Non-pigmented ciliary epithelial cell (primary cell): ENCODE data around the gene MSLN.

Experiments used
- DNase-seq: peaks from one replicate; pipeline ENCODE4 v3.0.0-alpha.2; 2010; ENCODE audit warnings: low read depth

MSLN gene

GRCh38 chr16:776824-777223, 16.3 kb downstream of the MSLN start:
- no peak for DNase-seq

GRCh38 chr16:777826-778225, 17.3 kb downstream of the MSLN start:
- no peak for DNase-seq

DNA sequence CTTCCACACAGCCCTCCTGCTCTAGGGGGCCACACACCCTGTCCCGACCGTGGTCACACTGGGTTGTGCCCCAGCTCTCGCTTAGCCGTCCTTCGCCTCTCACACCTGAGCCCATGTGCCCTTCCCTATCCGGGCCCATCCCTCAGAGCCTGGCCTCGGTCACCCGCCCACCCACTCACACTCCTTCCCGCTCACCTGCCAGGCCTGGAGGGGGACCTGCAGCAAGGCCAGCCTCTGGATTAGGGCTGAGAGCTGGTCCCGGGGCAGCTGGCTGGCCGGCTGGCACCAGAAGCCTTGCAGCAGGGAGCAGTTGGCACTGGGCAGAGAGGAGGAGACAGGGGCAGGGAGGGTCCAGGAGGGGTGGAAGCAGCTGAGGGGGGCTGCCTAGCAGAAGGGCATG, 17.9 kb downstream of the MSLN start:
- no peak for DNase-seq

DNA sequence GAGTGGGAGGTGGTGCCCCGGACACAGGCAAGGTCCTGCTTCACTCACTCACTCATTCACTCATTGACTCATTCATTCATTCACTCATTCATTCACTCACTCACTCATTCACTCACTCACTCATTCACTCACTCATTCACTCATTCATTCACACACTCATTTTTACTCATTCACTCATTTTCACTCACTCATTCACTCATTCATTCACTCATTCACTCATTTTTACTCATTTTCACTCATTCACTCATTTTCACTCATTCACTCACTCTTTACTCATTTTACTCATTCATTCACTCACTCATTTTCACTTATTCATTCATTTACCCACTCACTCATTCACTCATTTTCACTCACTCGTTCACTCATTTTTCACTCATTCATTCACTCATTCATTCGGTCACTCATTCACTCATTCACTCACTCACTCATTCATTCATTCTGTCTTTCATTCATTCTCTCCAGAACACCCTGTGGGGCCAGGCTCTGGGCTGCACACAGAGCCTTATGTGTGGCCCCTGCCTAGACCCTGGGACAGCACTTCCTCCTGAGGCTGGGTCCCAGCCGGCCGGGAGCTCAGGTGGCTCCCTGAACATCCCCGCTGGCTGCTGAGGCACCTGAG, 18.5 kb downstream of the MSLN start:
- DNase-seq, result no peak

GRCh38 chr16:779561-779960, 19.0 kb downstream of the MSLN start:
- no peak for DNase-seq

DNA sequence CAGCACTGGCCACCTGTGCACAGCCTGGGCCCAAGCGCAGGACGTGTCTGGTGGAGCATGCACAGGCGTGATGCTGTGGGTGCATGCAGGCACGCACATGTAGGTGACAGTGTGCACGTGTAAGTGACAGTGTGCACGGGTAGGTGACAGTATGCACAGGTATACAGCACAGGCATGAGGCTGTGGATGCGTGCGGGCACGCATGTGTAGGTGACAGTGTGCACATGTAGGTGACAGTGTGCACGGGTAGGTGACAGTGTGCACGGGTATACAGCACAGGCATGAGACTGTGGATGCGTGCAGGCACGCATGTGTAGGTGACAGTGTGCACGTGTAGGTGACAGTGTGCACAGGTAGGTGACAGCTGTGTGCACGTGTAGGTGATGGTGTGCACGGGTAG, 19.8 kb downstream of the MSLN start:
- no peak for DNase-seq

- no peak for DNase-seq
Measured at GRCh38 chr16:781346-782010, 20.9 kb downstream of the MSLN start.

DNA sequence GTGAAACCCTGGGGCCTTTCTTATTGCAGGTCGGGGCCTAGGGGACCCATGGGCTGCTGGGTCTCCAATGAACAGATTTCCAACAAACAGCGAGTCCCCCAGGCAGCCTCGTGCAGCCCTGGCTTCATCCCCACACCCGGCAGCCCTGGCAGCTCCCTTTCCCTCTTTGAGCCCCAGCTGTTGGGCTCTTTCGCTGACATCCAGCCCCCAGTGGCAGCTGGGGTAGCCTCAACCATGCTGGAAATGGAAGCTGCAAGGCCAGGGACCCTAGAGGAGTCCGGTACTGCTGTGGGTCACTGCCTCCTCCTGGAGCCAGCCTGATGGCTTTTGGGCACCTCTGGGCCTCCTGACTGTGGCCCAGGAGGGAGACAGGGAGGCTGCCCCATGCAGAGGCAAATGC, 21.7 kb downstream of the MSLN start:
- DNase-seq, result no peak

DNA sequence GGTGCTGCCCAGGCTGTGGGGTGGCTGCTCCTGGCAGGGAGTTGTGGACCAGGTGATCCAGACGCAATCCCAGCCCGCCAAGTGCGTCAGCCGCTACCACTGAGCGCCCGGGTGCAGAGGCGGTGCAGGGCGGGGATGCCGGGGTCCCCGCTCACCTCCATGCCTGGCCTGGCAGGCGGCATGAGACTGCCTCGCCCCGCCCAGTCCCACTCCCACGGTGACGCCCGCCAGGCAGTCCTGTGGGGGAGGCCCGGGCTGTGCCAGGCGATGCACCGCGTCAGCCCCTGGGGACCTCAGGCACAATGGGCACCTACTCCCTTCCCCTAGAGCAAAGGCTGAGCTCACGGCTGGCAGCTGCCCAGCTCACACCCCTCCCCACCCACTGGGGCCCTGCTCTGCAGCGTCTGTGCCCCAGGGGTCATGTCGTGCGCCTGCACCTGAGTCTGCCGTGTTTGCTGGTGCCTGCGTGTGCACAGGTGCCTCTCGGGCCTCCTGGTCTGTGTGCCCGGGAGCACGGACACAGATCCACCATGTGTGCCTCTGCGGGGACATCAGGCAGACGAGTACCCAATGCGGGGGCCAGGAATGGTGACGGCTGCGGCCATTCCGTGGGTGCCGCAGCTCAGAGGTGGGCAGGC, 22.4 kb downstream of the MSLN start:
- DNase-seq, result no peak

- no peak for DNase-seq
Measured at GRCh38 chr16:783404-784161, 23.0 kb downstream of the MSLN start.

DNA sequence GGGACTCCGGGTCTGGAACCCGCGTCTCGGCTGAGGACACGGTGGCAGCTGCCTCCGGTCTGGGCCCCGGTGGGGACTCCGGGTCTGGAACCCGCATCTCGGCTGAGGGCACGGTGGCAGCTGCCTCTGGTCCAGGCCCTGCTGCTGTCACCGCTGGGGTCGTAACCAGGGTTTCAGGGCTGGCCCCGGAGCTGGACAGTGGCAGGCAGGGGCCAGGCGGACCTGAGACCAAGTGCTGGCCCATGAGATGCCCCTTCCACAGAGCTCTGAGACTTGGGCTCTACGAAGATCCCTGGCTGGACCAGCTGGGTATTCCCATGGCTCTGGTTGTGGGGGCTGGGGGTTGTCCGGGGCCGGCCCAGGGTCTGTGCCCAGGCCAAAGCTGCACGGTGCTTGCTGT, 23.9 kb downstream of the MSLN start:
- no peak for DNase-seq

DNA sequence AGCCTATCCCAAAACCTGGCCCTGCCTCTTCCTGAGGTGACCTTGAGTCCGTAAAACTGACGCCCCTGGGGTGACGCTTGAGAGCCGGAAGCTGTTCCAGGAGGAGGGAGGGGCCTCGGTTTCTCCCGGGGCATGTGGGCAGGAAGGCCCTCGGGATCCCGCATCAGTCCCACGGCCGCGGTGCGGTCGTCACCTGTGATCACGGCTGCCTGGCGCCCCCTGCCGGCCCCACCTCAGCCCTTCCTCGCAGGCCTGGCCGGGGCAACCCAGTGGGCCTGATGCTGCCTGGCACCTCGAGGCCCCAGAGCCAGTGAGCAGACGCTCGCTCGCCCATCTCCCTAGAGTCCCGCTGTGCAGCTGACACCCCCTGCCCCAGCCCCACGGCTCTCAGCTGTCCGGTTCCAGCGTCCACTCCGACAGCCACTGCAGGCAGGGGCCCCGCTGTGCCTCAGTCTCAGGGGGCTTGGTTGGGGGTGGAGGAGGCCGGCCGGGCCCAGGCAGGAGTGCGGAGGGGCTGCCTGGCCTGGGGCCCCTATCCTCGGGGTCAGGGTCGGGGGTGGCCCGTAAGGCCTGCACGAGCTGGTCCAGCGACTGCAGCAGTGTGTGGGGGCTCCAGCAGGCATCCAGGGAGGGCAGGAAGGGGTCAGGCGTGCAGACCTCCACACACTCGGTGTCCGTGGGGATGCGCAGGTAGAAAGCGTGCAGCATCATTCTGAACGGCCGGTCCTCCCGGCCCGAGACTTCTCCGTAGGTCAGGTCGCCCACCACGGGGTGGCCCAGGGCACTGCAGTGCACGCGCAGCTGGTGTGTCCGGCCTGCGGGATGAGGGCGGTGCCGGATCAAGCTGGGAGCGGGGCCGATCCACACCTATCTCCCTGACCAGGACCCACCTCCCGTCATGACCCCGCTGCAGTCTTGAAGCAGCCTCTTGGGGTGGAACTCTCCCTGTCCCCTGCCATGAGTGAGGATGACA, 25.3 kb downstream of the MSLN start:
- no peak for DNase-seq

DNA sequence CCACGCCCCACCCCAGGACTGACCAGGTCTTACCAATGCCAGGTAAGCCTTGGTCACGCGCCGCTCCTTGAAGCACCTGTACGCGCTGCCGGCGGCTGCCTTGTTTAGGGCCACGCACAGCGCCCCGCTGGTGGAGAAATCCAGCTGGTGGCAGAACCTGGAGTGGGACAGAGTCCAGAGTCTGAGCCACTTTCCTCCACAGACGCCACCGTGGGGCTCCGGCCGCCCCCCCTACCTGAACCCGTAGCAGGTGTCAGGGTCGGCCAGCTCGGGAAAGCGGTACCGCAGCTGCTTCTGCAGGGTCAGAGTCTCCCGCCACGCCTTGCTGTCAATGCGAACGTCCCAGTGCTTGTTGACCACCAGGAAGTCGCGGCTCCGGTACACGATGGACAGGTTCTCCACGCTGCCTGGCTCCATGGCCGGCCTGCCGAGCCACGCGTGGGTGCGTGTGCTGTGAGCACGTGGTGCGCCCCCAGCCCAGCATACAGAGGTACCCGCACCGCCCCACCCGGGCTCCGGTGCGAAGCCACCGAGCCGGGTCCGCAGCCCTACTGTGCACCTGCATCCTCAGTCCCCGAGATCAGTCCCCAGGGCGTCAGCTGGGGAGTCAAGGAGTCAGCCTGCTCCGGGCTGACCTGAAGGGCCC, 26.9 kb downstream of the MSLN start:
- DNase-seq, result no peak

GRCh38 chr16:787978-788398, 27.5 kb downstream of the MSLN start, which contains the start of gene RPUSD1:
Gene RPUSD1, minus strand, starts transcription at chr16:788381. Its CDS starts 644 bp downstream, at chr16:787737.
- DNase-seq, result no peak

- DNase-seq, result peak; percentile 13
Measured at GRCh38 chr16:788399-789126, 28.0 kb downstream of the MSLN start, which contains the start of gene CHTF18. Gene CHTF18, plus strand, starts transcription at chr16:788620. Its CDS starts 65 bp downstream, at chr16:788685.

DNA sequence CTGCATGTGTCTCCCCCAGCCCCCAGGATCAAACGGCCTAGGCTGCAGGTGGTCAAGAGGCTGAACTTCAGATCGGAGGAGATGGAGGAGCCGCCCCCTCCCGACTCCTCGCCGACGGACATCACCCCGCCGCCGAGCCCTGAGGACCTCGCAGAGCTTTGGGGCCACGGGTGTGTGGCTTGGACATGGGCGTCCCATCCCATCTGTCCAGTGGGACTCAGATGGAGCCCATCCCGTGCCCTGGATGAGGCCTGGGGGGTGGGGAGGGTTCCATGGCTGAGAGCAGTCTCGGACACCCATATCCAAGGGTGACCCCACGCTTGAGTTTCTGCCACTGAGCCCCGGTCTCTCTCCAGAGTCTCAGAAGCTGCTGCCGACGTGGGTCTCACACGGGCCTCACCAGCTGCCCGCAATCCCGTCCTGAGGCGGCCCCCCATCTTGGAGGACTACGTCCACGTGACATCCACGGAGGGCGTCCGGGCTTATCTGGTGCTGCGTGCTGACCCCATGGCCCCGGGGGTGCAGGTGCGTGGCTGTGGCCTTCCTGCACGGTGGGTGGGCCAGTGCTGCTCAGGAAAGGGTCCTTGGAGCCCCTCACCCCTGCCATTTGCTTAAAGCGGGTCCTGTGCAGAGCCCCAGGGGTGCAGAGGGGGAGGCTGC, 28.8 kb downstream of the MSLN start:
- DNase-seq, result no peak

DNA sequence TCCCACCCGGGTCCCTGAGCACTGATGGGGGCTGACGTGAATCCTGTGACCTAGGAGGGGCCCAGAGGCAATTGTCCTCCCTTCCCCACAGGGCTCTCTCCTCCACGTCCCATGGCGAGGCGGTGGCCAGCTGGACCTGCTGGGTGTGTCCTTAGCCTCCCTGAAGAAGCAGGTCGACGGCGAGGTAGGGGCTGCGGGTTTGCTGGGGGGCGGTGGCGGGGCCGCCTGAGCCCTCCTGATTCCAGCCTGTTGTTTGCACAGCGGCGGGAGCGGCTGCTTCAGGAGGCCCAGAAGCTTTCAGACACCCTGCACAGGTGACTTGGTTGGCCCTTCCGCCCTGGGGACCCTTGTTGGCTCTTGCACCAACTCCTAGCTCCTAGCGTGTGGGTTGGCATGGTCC, 29.6 kb downstream of the MSLN start:
- DNase-seq, result no peak

DNA sequence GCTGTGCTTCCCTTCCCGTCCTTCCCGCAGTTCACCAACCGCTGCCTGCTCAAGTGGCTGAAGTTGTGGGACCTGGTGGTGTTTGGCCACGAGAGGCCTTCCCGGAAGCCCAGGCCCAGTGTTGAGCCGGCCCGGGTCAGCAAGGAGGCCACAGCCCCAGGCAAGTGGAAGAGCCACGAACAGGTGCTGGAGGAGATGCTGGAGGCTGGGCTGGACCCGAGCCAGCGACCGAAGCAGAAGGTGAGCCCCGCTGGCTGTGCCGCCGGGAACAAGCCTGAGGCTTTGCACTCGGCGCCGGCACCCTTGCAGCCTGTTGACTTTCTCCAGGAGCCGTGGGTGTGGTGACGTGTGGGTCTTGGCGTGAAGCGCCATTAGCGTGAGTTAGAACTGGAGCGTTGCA, 30.6 kb downstream of the MSLN start:
- DNase-seq, result no peak

DNA sequence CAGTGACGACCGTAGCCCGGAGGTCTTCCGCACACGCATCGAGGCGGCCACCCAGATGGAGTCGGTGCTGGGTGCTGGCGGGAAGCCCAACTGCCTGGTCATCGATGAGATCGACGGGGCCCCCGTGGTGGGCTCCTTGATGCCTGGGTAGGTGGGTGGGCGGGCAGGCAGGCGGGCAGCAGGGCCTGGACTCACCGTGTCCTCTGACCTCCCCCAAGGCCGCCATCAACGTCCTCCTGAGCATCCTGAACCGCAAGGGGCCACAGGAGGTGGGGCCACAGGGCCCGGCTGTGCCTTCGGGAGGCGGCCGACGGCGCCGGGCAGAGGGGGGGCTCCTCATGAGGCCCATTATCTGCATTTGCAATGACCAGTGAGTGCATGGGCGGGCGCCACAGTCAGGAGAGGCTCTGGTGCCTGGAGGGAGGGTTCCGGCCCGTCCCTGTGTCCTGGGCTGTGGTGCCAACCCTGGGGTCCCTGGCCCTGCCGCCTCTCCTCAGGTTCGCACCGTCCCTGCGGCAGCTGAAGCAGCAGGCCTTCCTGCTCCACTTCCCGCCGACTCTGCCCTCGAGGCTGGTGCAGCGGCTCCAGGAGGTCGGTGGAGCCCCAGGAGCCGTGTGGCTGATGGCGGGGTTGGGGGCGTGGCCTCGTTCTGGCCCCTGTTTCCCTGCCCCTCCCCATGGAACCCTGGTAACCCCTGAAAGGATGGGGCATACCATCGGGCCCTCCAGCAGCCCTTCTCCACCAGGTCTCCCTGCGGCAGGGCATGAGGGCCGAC, 31.9 kb downstream of the MSLN start:
- no peak for DNase-seq
